OCI-LY3 (cell line): ENCODE results near the gene ZNF142.

Experiments
- H2AFZ ChIP-seq: fragments of 200-600, 300-600 bp; shearing (Covaris generic); 2 replicates; pipeline ENCODE4 v1.6.0; 2014; ENCODE audit warnings: antibody characterized with exemption, low read depth, low read length
- H3K27ac ChIP-seq: fragments of 200-600, 300-600 bp; sonication (generic); 2 replicates; pipeline ENCODE4 v1.5.1; 2014; ENCODE audit warnings: mild to moderate bottlenecking, low read length, moderate library complexity, mixed read lengths
- H3K27me3 ChIP-seq: fragments of 200-600, 300-600 bp; sonication (generic); 2 replicates; pipeline ENCODE4 v1.6.1; 2014; ENCODE audit warnings: low read depth, low read length, mixed read lengths
- H3K36me3 ChIP-seq: fragments of 200-600, 300-600 bp; sonication (generic); replicated peaks from 2 replicates; pipeline ENCODE3; 2014; ENCODE audit warnings: low read depth, low read length, mixed read lengths
- H3K4me1 ChIP-seq: fragments of 300-600, 200-600 bp; sonication (generic); 2 replicates; pipeline ENCODE4 v1.6.1; 2014; ENCODE audit warnings: low read length, mixed read lengths
- H3K4me2 ChIP-seq: fragments of 200-600, 300-600 bp; sonication (generic); 2 replicates; pipeline ENCODE4 v1.6.1; 2014; ENCODE audit warnings: low read length, mixed read lengths
- H3K4me3 ChIP-seq: fragments of 300-600, 200-600 bp; sonication (generic); 2 replicates; pipeline ENCODE4 v1.5.1; 2014; ENCODE audit warnings: antibody characterized with exemption, mild to moderate bottlenecking, low read length, moderate library complexity
- H3K79me2 ChIP-seq: fragments of 300-600, 200-600 bp; shearing (Covaris generic); 2 replicates; pipeline ENCODE4 v1.6.1; 2014; ENCODE audit warnings: mild to moderate bottlenecking, low read length, mixed read lengths
- H3K9ac ChIP-seq: fragments of 300-600, 200-600 bp; shearing (Covaris generic); 2 replicates; pipeline ENCODE4 v1.6.0; 2014; ENCODE audit warnings: mild to moderate bottlenecking, low read length, moderate library complexity
- H3K9me3 ChIP-seq: fragments of 200-600, 300-600 bp; shearing (Covaris generic); 2 replicates; pipeline ENCODE4 v1.6.1; 2014; ENCODE audit warnings: low read length, mixed read lengths; ENCODE audit not compliant: insufficient read depth
- H4K20me1 ChIP-seq: fragments of 200-600, 300-600 bp; sonication (generic); 2 replicates; pipeline ENCODE4 v1.6.1; 2016; ENCODE audit warnings: low read length, mixed read lengths; ENCODE audit not compliant: insufficient read depth
- CTCF ChIP-seq: fragments of 200-600, 300-600 bp; sonication (generic); IDR thresholded peaks from 2 replicates; pipeline ENCODE4 v1.5.1; 2014; ENCODE audit warnings: antibody characterized with exemption, low read length, low read depth
- EZH2phosphoT487 ChIP-seq: fragments of 200-600 bp; shearing (Covaris generic); IDR thresholded peaks from 2 replicates; pipeline ENCODE4 v1.6.1; 2018; ENCODE audit warnings: antibody characterized with exemption, mixed run types, low read depth

ZNF142 gene

GRCh38 chr2:218607436-218608115 is 51.8 kb downstream of the ZNF142 start, which contains the start of gene PLCD4:
Gene PLCD4, plus strand, starts transcription at chr2:218607899. Its CDS starts 7,841 bp downstream, at chr2:218615740.
- H3K9ac ChIP-seq, result no peak within 1 kb of the TSS
- H3K4me1 ChIP-seq, result no peaks in the 10 kb centered on the region
- H3K9me3 ChIP-seq, result no peaks in the 10 kb centered on the region
- no peak within 1 kb of the TSS for H3K27ac ChIP-seq
- H2AFZ ChIP-seq, result no peak within 1 kb of the TSS
- TF ChIP-seq CTCF (no peak), EZH2phosphoT487 (no peak)
- no peaks in the 10 kb centered on the region for H3K36me3 ChIP-seq
- H3K27me3 ChIP-seq, result peaks cover 14% of the 10 kb centered on the region; the same call in 1 of the 2 replicates
- H4K20me1 ChIP-seq, result no peaks in the 10 kb centered on the region
- H3K4me2 ChIP-seq, result no peak within 1 kb of the TSS
- no peaks in the 10 kb centered on the region for H3K79me2 ChIP-seq
- H3K4me3 ChIP-seq, result no peak within 1 kb of the TSS

- no peak overlapping the region for H3K9ac ChIP-seq
- no peak overlapping the region for H3K4me2 ChIP-seq
- no peak overlapping the region for H2AFZ ChIP-seq
- no peak overlapping the region for H3K4me3 ChIP-seq
- no peaks in the 10 kb centered on the region for H3K36me3 ChIP-seq
- TF ChIP-seq CTCF, result no peak
- no peak for TF ChIP-seq EZH2phosphoT487
- peaks cover 14% of the 10 kb centered on the region; the same call in 1 of the 2 replicates for H3K27me3 ChIP-seq
- H3K27ac ChIP-seq, result no peak overlapping the region
- no peaks in the 10 kb centered on the region for H3K79me2 ChIP-seq
- H3K9me3 ChIP-seq, result no peaks in the 10 kb centered on the region
- peaks cover 2% of the 10 kb centered on the region; the same call in 1 of the 2 replicates for H3K4me1 ChIP-seq
- no peaks in the 10 kb centered on the region for H4K20me1 ChIP-seq
Observed at GRCh38 chr2:218605432-218605831, 54.0 kb downstream of the ZNF142 start.
